Adipocyte (in vitro differentiated cells): Measurements from ENCODE around the gene NPEPPS.
"Not testable (repeated sequence)": the region's sequence is repeated elsewhere in the genome, so short reads cannot be mapped to it uniquely, and the experiment has no call there.

ENCODE experiments used
- DNase-seq: peaks from one replicate; pipeline ENCODE4 v3.0.0-alpha.2; 2015; ENCODE audit warnings: low read depth
- H3K27me3 ChIP-seq: replicated peaks from 2 replicates; pipeline ENCODE4 v1.7.0; 2013; ENCODE audit warnings: mild to moderate bottlenecking, low read length, moderate library complexity; ENCODE audit not compliant: control insufficient read depth, insufficient read depth
- H3K36me3 ChIP-seq: 2 replicates; pipeline ENCODE4 v1.7.0; 2013; ENCODE audit warnings: low read length, mild to moderate bottlenecking, moderate library complexity; ENCODE audit not compliant: control insufficient read depth, insufficient read depth, severe bottlenecking
- H3K4me1 ChIP-seq: 2 replicates; pipeline ENCODE4 v1.7.0; 2013; ENCODE audit warnings: mild to moderate bottlenecking, low read length, moderate library complexity; ENCODE audit not compliant: control insufficient read depth, insufficient read depth
- H3K4me3 ChIP-seq: 2 replicates; pipeline ENCODE4 v1.7.0; 2013; ENCODE audit warnings: mild to moderate bottlenecking, low read length, moderate library complexity
- H3K9ac ChIP-seq: 2 replicates; pipeline ENCODE4 v1.7.0; 2013; ENCODE audit warnings: mild to moderate bottlenecking, low read length, moderate library complexity
- H3K9me3 ChIP-seq: 2 replicates; pipeline ENCODE4 v1.7.0; 2013; ENCODE audit warnings: mild to moderate bottlenecking, low read length, moderate library complexity; ENCODE audit not compliant: control insufficient read depth

Gene NPEPPS

DNA sequence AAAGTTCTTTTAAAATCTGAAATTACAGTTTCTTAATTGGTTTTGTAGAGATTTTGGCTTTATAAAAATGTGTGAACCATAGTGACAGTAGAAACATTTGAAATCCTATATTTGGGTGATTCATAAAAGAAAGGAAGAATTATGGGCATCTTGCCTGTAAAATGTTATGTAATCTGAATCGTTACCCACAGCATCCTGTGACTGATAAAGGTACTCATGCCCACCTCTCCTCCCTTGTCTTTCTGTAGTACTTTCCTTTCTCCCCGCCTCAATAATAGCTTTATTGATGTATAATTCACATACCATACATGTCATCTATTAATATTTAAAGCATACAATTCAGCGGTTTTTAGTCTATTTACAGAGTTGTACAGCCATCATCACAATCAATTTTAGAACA is 36.4 kb downstream of the NPEPPS start:
- not testable (repeated sequence) for H3K4me1 ChIP-seq, DNase-seq, H3K4me3 ChIP-seq, H3K27me3 ChIP-seq, H3K9ac ChIP-seq, H3K9me3 ChIP-seq
- peaks cover 14% of the 10 kb centered on the region for H3K36me3 ChIP-seq

DNA sequence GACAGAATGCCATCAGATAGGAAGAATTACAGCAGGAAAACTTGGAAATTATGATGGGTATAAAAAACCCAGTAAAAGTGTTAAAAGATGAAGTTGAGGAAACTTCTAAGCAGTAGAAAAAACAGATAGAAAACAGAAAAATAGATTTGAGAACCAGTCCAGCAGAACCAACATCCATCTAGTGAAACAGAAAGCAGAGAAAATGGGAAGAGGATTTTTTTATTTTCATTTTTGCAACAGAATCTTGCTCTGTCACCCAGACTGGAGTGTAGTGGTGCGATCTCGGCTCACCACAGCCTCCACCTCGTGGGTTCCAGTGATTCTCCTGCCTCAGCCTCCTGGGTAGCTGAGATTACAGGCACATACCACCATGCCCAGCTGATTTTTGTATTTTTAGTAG is 41.7 kb downstream of the NPEPPS start:
- H3K27me3 ChIP-seq, H3K9ac ChIP-seq, H3K4me1 ChIP-seq, DNase-seq, H3K9me3 ChIP-seq, H3K4me3 ChIP-seq: not testable (repeated sequence)
- peaks cover 14% of the 10 kb centered on the region for H3K36me3 ChIP-seq

DNA sequence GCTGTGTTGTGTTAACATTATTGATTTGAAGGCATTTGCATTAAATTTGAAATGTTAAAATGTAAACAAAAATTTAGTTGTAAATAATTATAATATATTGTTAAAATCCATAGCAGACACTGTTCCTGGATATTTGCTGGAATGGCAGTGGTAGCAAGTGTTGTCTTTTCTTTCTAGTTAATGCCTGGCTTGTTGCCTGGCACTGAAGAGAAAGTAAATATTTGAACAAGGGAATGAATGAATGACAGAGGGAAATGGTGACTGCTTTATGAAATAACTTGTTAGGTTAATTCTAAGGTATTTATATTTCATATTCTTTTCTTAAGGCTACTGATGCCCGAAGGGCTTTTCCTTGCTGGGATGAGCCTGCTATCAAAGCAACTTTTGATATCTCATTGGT is 51.5 kb downstream of the NPEPPS start:
- H3K27me3 ChIP-seq, DNase-seq, H3K4me3 ChIP-seq, H3K4me1 ChIP-seq, H3K9ac ChIP-seq, H3K9me3 ChIP-seq, H3K36me3 ChIP-seq: not testable (repeated sequence)

GRCh38 chr17:47586378-47587055 is 55.6 kb downstream of the NPEPPS start:
- not testable (repeated sequence) for H3K9ac ChIP-seq, H3K4me1 ChIP-seq, DNase-seq, H3K27me3 ChIP-seq, H3K9me3 ChIP-seq, H3K4me3 ChIP-seq
- peaks cover 16% of the 10 kb centered on the region for H3K36me3 ChIP-seq

DNA sequence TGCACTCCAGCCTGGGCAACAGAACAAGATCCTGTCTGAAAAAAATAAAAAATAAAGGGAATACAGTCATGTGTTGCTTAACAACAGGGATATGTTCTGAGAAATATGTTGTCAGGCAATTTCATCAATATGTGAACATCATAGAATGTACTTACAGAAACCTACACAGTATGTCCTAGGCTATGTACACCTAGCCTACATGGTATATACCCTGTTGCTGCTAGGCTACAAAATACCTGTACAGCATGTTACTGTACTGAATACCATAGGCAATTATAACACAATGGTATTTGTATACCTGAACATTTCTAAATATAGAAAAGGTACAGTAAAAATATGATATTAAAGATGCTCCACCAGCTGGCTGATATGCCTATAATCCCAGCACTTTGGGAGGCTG is 62.6 kb downstream of the NPEPPS start:
- peaks cover 61% of the 10 kb centered on the region for H3K36me3 ChIP-seq

GRCh38 chr17:47603830-47604597 is 73.1 kb downstream of the NPEPPS start:
- H3K9me3 ChIP-seq: no peaks in the 10 kb centered on the region
- H3K36me3 ChIP-seq: peaks cover 90% of the 10 kb centered on the region
- peak overlapping the region; percentile 23 for H3K9ac ChIP-seq
- H3K4me1 ChIP-seq: peaks cover 21% of the 10 kb centered on the region
- no peaks in the 10 kb centered on the region for H3K27me3 ChIP-seq
- H3K4me3 ChIP-seq: no peak overlapping the region
- DNase-seq: peak; percentile 25

More for the DNA sequence above, 62.6 kb downstream of the NPEPPS start:
- not testable (repeated sequence) for DNase-seq, H3K27me3 ChIP-seq, H3K9ac ChIP-seq, H3K4me3 ChIP-seq, H3K9me3 ChIP-seq, H3K4me1 ChIP-seq

GRCh38 chr17:47604598-47604927 is 73.7 kb downstream of the NPEPPS start:
- H3K27me3 ChIP-seq: no peaks in the 10 kb centered on the region
- no peak overlapping the region for H3K4me3 ChIP-seq
- DNase-seq: peak; percentile 75
- H3K9ac ChIP-seq: peak overlapping the region; percentile 23
- no peaks in the 10 kb centered on the region for H3K9me3 ChIP-seq
- H3K4me1 ChIP-seq: peaks cover 21% of the 10 kb centered on the region
- H3K36me3 ChIP-seq: peaks cover 90% of the 10 kb centered on the region

DNA sequence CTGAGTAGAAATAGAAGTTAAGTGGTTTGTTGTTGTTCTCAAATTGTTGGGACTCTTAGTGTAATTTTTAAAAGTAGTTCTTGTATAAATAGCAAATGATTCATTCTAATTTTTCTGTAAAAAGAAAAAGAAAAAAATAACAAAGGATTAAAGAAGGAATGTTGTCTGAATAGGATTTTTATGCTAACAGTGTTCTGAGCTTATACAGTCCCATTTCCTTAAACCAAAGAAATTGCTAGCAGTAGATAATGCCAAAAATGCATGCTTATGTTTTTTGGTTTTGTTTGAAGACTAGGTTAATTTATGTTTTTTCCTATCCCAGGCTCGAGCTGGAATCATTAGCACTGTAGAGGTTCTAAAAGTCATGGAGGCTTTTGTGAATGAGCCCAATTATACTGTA is 74.1 kb downstream of the NPEPPS start:
- Histone ChIP-seq H3K4me1 (peaks cover 21% of the 10 kb centered on the region), H3K27me3 (no peaks in the 10 kb centered on the region), H3K9me3 (no peaks in the 10 kb centered on the region), H3K9ac (peak overlapping the region; percentile 40), H3K36me3 (peaks cover 88% of the 10 kb centered on the region), H3K4me3 (no peak overlapping the region)
- peak; percentile 61 for DNase-seq

GRCh38 chr17:47607481-47607880 is 76.6 kb downstream of the NPEPPS start:
- H3K27me3 ChIP-seq: no peaks in the 10 kb centered on the region
- no peak for DNase-seq
- H3K9me3 ChIP-seq: no peaks in the 10 kb centered on the region
- H3K36me3 ChIP-seq: peaks cover 67% of the 10 kb centered on the region
- H3K4me1 ChIP-seq: peaks cover 33% of the 10 kb centered on the region
- H3K9ac ChIP-seq: no peak overlapping the region
- no peak overlapping the region for H3K4me3 ChIP-seq

- H3K4me3 ChIP-seq: no peak overlapping the region
- no peak overlapping the region for H3K9ac ChIP-seq
- H3K27me3 ChIP-seq: no peaks in the 10 kb centered on the region
- peaks cover 12% of the 10 kb centered on the region for H3K4me1 ChIP-seq
- H3K36me3 ChIP-seq: peaks cover 60% of the 10 kb centered on the region
- H3K9me3 ChIP-seq: no peaks in the 10 kb centered on the region
- DNase-seq: peak; percentile 34
These were observed 80.8 kb downstream of the NPEPPS start for GRCh38 chr17:47611372-47612350.
